Sigmoid colon (tissue), 4 donors: ENCODE results near the gene CDX1.

ENCODE experiments used
- EP300 ChIP-seq, 4 donors: sonication (generic); formaldehyde crosslinking; IDR thresholded peaks; one replicate each; pipeline ENCODE4 v1.6.1; 2017; ENCODE audit warnings: antibody characterized with exemption in 4 of 4
- POLR2A ChIP-seq, 2 donors: fragments of 450-650 bp; IDR thresholded peaks; one replicate each; pipeline ENCODE4 v1.6.1; 2016; ENCODE audit warnings: antibody characterized with exemption in 2 of 2, mild to moderate bottlenecking in 2 of 2, moderate library complexity in 2 of 2
- POLR2AphosphoS5 ChIP-seq, 4 donors: sonication (generic); formaldehyde crosslinking; IDR thresholded peaks; one replicate each; pipeline ENCODE4 v1.6.1; 2017; ENCODE audit warnings: antibody characterized with exemption in 4 of 4
- TF ChIP-seq, protein P1 (sequence below), 4 experiments: fragments of 450-650 bp in 3 of 4; fragments of 200-600 bp in 1 of 4; IDR thresholded peaks; one replicate each; pipeline ENCODE4 v1.5.1; 2016 to 2019; ENCODE audit warnings: antibody characterized with exemption in 4 of 4, mild to moderate bottlenecking in 3 of 4, moderate library complexity in 2 of 4

DNA sequence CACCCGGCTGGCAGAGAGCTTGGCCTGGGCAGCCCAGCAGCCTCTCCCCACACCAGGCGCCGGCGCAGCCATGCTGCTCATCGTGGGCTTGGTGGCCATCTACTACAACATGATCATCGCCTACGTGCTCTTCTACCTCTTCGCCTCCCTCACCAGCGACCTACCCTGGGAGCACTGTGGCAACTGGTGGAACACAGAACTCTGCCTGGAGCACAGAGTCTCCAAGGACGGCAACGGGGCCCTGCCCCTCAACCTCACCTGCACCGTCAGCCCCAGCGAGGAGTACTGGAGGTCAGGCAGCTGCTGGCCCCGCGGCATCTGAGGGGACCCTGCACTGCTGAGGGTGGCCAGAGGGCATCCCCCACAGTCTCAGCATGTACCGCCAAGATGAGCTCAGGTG, 30.4 kb downstream of the CDX1 start:
- TF ChIP-seq EP300 (IDR thresholded peaks at IDR 0.05) = no peak
- TF ChIP-seq, protein P1, sequence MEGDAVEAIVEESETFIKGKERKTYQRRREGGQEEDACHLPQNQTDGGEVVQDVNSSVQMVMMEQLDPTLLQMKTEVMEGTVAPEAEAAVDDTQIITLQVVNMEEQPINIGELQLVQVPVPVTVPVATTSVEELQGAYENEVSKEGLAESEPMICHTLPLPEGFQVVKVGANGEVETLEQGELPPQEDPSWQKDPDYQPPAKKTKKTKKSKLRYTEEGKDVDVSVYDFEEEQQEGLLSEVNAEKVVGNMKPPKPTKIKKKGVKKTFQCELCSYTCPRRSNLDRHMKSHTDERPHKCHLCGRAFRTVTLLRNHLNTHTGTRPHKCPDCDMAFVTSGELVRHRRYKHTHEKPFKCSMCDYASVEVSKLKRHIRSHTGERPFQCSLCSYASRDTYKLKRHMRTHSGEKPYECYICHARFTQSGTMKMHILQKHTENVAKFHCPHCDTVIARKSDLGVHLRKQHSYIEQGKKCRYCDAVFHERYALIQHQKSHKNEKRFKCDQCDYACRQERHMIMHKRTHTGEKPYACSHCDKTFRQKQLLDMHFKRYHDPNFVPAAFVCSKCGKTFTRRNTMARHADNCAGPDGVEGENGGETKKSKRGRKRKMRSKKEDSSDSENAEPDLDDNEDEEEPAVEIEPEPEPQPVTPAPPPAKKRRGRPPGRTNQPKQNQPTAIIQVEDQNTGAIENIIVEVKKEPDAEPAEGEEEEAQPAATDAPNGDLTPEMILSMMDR (IDR thresholded peaks at IDR 0.05) = no peak
- TF ChIP-seq POLR2A (IDR thresholded peaks at IDR 0.05) = no peak
- no peak for TF ChIP-seq POLR2AphosphoS5 (IDR thresholded peaks at IDR 0.05)
